Measurements from ENCODE around the gene UBA6. TPM values are rescaled to one million over a fixed set of nuclear protein-coding genes. Genes with fewer than 3 reads are reported as not detected.
A peak's percentile ranks its signal among the peaks of the same experiment; 100 is the strongest.

Gene UBA6
- total RNA-seq (10 to 100 TPM; 33.4 to 51.7 (median 40.5) TPM), polyA plus RNA-seq (10 to 100 TPM in 1 of 2 donors, 1 to 10 TPM in 1; 7.4 to 16.0 TPM)
- long read RNA-seq, donor 1, full-length matches to known transcripts = 6 of 15 reads
- long read RNA-seq, donor 1, partial matches to known transcripts = 5 of 15 reads
- long read RNA-seq, donor 1, other reads (novel, unspliced or antisense) = 4 of 15 reads
- long read RNA-seq, donor 2, full-length matches to known transcripts = 3 of 3 reads
- long read RNA-seq, donor 2, partial matches to known transcripts = 0 of 3 reads
- long read RNA-seq, donor 2, other reads (novel, unspliced or antisense) = 0 of 3 reads
- long read RNA-seq, donor 3, full-length matches to known transcripts = 12 of 19 reads
- long read RNA-seq, donor 3, partial matches to known transcripts = 2 of 19 reads
- long read RNA-seq, donor 3, other reads (novel, unspliced or antisense) = 5 of 19 reads

DNA sequence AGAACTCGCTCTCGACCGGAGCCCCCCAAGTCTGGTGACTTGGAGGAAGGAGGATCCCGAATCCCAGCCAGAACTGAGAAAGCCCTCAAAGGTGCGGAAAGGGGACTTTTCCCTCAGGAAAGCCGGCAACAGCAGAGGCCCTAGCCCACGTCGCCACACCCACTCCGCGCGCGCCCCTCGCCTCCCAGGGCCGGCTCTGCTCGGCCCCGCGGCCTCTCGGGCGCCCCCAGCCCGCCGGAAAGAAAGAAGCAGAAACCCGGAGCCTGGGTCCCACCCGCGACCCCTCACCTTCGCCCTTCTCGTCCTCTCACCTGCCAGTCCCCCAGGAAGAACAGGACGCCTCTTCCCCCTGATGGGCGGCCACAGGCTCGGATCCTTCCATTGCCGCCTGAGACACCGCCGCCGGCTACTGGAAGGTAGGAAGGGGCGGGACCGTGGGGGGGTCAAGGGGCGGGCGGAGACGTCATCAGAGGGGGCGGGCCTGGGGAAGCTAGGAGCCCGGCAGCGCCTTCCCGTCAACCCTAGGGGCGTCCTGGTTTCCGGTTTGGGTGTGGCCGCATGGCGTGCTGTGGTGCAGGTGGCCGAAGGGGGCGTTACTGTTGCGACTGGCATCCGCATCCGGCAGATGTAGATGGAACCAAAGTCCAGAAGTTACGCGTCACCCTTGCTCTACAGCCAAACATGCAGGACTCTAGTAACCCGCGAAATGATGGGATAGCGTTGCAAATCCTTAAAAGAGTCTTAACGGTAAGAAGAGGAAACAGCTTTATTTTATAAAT, at the start of gene UBA6:
Gene UBA6 (minus strand): TSS at position 418 of the 779 bp plus-strand sequence. CDS start 36 bp downstream, at position 382.
- peak; percentile 40 for TF ChIP-seq EP300 (IDR thresholded peaks at IDR 0.05)
- TF ChIP-seq, protein P1, sequence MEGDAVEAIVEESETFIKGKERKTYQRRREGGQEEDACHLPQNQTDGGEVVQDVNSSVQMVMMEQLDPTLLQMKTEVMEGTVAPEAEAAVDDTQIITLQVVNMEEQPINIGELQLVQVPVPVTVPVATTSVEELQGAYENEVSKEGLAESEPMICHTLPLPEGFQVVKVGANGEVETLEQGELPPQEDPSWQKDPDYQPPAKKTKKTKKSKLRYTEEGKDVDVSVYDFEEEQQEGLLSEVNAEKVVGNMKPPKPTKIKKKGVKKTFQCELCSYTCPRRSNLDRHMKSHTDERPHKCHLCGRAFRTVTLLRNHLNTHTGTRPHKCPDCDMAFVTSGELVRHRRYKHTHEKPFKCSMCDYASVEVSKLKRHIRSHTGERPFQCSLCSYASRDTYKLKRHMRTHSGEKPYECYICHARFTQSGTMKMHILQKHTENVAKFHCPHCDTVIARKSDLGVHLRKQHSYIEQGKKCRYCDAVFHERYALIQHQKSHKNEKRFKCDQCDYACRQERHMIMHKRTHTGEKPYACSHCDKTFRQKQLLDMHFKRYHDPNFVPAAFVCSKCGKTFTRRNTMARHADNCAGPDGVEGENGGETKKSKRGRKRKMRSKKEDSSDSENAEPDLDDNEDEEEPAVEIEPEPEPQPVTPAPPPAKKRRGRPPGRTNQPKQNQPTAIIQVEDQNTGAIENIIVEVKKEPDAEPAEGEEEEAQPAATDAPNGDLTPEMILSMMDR (IDR thresholded peaks at IDR 0.05) = peak; percentile 33 to 53 (median 46)
- peak; percentile 49 for TF ChIP-seq POLR2A (IDR thresholded peaks at IDR 0.05)
- intact Hi-C loops (cut with DNase I) = loop anchor here in 1 of 4 donors (10.0 kb wide), 1 partner anchor 156 kb away; the partner anchor contains the start of gene CENPC

DNA sequence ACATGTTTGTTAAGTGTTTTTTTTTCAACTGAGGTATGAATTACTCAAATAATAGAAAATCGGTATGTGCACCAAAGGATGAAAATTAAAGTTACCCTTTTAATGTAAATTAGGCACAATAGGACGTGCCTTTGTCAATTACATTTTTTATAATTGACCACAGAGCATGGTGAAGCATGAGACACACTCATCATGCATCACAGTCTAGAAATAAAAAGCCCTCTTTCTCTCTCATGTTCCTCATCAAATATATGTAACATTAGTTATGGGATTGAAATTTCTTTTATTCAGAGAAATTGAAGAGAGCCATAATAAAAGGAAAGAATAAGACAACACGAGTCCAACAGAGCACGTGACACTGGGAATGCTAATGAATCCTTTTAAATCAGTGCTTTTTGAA, 49.7 kb upstream of the UBA6 start:
- TF ChIP-seq, protein P1 (IDR thresholded peaks at IDR 0.05) = no peak
- TF ChIP-seq POLR2A (IDR thresholded peaks at IDR 0.05) (no peak), EP300 (IDR thresholded peaks at IDR 0.05) (no peak)
- no peaks in the 10 kb centered on the region for H3K9me3 ChIP-seq
- H3K4me3 ChIP-seq = no peak overlapping the region
- H3K4me1 ChIP-seq (ENCODE audit: insufficient read depth) = peaks cover 1% of the 10 kb centered on the region
- WGBS, 3 donors = 51 to 69% (median 54%) methylated on average over 4 of the region's 4 CpGs
- intact Hi-C loops (cut with DNase I) = no loop called here
- H3K27ac ChIP-seq = no peak overlapping the region
- no peak for DNase-seq
- no peaks in the 10 kb centered on the region for H3K27me3 ChIP-seq
- H3K36me3 ChIP-seq = no peaks in the 10 kb centered on the region

More for the DNA sequence above, at the start of gene UBA6:
- WGBS, 3 donors = 0 to 1% (median 0%) methylated on average over 54 to 57 of the region's 57 CpGs
- peak within 1 kb of the TSS; percentile 76 to 83 for H3K27ac ChIP-seq
- H3K9me3 ChIP-seq = no peaks in the 10 kb centered on the region
- DNase-seq = peak; percentile 93 to 96 (median 95)
- no peaks in the 10 kb centered on the region for H3K36me3 ChIP-seq
- H3K4me1 ChIP-seq (ENCODE audit: insufficient read depth) = no peaks in the 10 kb centered on the region
- H3K27me3 ChIP-seq = no peaks in the 10 kb centered on the region
- H3K4me3 ChIP-seq = peak within 1 kb of the TSS; percentile 75

DNA sequence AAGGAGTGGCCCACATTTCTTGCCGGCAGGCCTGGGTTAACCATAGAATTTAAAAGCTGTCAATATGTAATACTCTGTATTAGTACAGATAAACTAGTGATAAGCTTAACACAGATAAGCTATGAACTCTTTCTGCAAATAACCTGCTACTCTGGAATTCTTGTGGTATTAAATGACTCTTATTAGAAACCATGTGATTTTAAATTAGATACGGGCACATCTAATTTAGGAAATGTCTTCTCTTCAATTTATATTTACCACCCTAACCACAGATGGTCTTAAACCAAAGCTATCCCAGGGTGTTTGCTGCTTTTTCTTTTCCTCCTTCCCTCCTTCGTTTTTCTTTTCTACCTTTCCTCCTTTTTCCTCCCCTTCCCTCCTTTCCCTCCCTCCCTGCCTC, 48.3 kb upstream of the UBA6 start:
- Histone ChIP-seq H3K27me3 (no peaks in the 10 kb centered on the region), H3K36me3 (no peaks in the 10 kb centered on the region), H3K9me3 (no peaks in the 10 kb centered on the region), H3K27ac (no peak overlapping the region), H3K4me1 (ENCODE audit: insufficient read depth) (peaks cover 1% of the 10 kb centered on the region), H3K4me3 (no peak overlapping the region)
- intact Hi-C loops (cut with DNase I) = no loop called here
- 82 to 84% (median 82%) methylated on average over 3 of the region's 3 CpGs for WGBS, 3 donors
- TF ChIP-seq, protein P1 (IDR thresholded peaks at IDR 0.05) = no peak
- TF ChIP-seq EP300 (IDR thresholded peaks at IDR 0.05) (no peak), POLR2A (IDR thresholded peaks at IDR 0.05) (no peak)
- DNase-seq = no peak

GRCh38 chr4:67746797-67747495, 46.0 kb upstream of the UBA6 start:
- WGBS, 3 donors = 56 to 59% (median 58%) methylated on average over 5 of the region's 5 CpGs
- H3K27ac ChIP-seq = no peak overlapping the region
- intact Hi-C loops (cut with DNase I) = no loop called here

More at GRCh38 chr4:67746797-67747495, 46.0 kb upstream of the UBA6 start:
- Histone ChIP-seq H3K27me3 (no peaks in the 10 kb centered on the region), H3K9me3 (no peaks in the 10 kb centered on the region), H3K36me3 (no peaks in the 10 kb centered on the region), H3K4me1 (ENCODE audit: insufficient read depth) (no peaks in the 10 kb centered on the region), H3K4me3 (no peak overlapping the region)
- TF ChIP-seq EP300 (IDR thresholded peaks at IDR 0.05) (no peak), POLR2A (IDR thresholded peaks at IDR 0.05) (no peak)
- TF ChIP-seq, protein P1 (IDR thresholded peaks at IDR 0.05) = peak in 2 of 3 donors; percentile 27 to 37
- no peak for DNase-seq

All from ovary (tissue), 10 donors.